HEK293 (cell line): ENCODE measurements around the gene NRP2.

Experiments used
- CTCF ChIA-PET: fragments of 350-600 bp; formaldehyde crosslinking; extraction: SDS; loops from one replicate; lab custom pipeline; 2021; ENCODE audit warnings: antibody characterized with exemption; lab: Yijun Ruan, JAX
- POLR2A ChIA-PET: fragments of 300-600 bp; formaldehyde crosslinking; extraction: SDS; loops from one replicate; lab custom pipeline; 2020; ENCODE audit warnings: antibody characterized with exemption, inconsistent platforms; lab: Yijun Ruan, JAX
- H3K27ac ChIP-seq: fragments of 200-500 bp; sonication (Bioruptor generic); 2 replicates; pipeline ENCODE4 v1.5.1; 2014; ENCODE audit warnings: low read depth, low read length, control low read depth, inconsistent platforms; ENCODE audit errors: extremely low read depth
- H3K36me3 ChIP-seq, 2 experiments: fragments of 200-500 bp in 1 of 2; sonication (Bioruptor generic) in 1 of 2; 1 replicate in 1 of 2; 2 replicates in 1 of 2; pipeline ENCODE4 v1.5.1; 2014 to 2017; ENCODE audit warnings: inconsistent platforms in 2 of 2, low read length in 2 of 2; ENCODE audit not compliant: control insufficient read depth in 2 of 2, insufficient read depth in 1 of 2
- H3K4me1 ChIP-seq: fragments of 200-500 bp; sonication (Bioruptor generic); 2 replicates; pipeline ENCODE4 v1.5.1; 2014; ENCODE audit warnings: mild to moderate bottlenecking, low read length, inconsistent platforms; ENCODE audit not compliant: control insufficient read depth, insufficient read depth
- H3K4me3 ChIP-seq: 2 replicates; pipeline ENCODE4 v1.5.1; 2011; ENCODE audit warnings: low read depth, mild to moderate bottlenecking, control low read depth, low read length, moderate library complexity
- H3K9me3 ChIP-seq: fragments of 200-500 bp; sonication (Bioruptor generic); 2 replicates; pipeline ENCODE4 v1.5.1; 2014; ENCODE audit warnings: low read depth, low read length, inconsistent platforms; ENCODE audit not compliant: control insufficient read depth, insufficient read depth
- TCF7L2 ChIP-seq: IDR thresholded peaks from 2 replicates; pipeline ENCODE4 v1.6.1; 2011; ENCODE audit warnings: low read depth, mild to moderate bottlenecking, inconsistent platforms, low read length, moderate library complexity, borderline replicate concordance
- YY1 ChIP-seq: fragments of 450-650 bp; formaldehyde crosslinking; IDR thresholded peaks from 2 replicates; pipeline ENCODE4 v1.5.1; 2018; ENCODE audit warnings: missing biosample characterization, missing genetic modification characterization
- ZBTB10 ChIP-seq: fragments of 450-650 bp; formaldehyde crosslinking; IDR thresholded peaks from 2 replicates; pipeline ENCODE4 v1.5.1; 2016; ENCODE audit warnings: missing biosample characterization, missing genetic modification characterization
- ZNF148 ChIP-seq: fragments of 450-650 bp; formaldehyde crosslinking; IDR thresholded peaks from 2 replicates; pipeline ENCODE4 v1.5.0; 2017; ENCODE audit warnings: missing biosample characterization, missing genetic modification characterization, borderline replicate concordance
- ZNF16 ChIP-seq: fragments of 450-650 bp; formaldehyde crosslinking; IDR thresholded peaks from 2 replicates; pipeline ENCODE4 v1.5.1; 2016; ENCODE audit warnings: low read depth, missing biosample characterization, missing genetic modification characterization
- ZNF169 ChIP-seq: fragments of 450-650 bp; formaldehyde crosslinking; IDR thresholded peaks from 2 replicates; pipeline ENCODE4 v1.5.1; 2016; ENCODE audit warnings: missing biosample characterization, missing genetic modification characterization
- ZNF175 ChIP-seq: fragments of 450-650 bp; formaldehyde crosslinking; IDR thresholded peaks from 2 replicates; pipeline ENCODE4 v1.5.1; 2016; ENCODE audit warnings: missing biosample characterization, missing genetic modification characterization
- ZNF488 ChIP-seq: fragments of 450-650 bp; formaldehyde crosslinking; IDR thresholded peaks from 2 replicates; pipeline ENCODE4 v1.5.1; 2016; ENCODE audit warnings: missing biosample characterization, missing genetic modification characterization
- ZNF585B ChIP-seq: fragments of 450-650 bp; formaldehyde crosslinking; IDR thresholded peaks from 2 replicates; pipeline ENCODE4 v1.5.1; 2016; ENCODE audit warnings: missing biosample characterization, missing genetic modification characterization
- ZNF639 ChIP-seq: fragments of 450-650 bp; formaldehyde crosslinking; IDR thresholded peaks from 2 replicates; pipeline ENCODE4 v1.5.1; 2016; ENCODE audit warnings: missing biosample characterization, missing genetic modification characterization
- ZNF785 ChIP-seq: fragments of 450-650 bp; formaldehyde crosslinking; IDR thresholded peaks from 2 replicates; pipeline ENCODE4 v1.5.1; 2016; ENCODE audit warnings: missing biosample characterization, missing genetic modification characterization
- TF ChIP-seq, protein P1 (sequence below): fragments of 450-650 bp; formaldehyde crosslinking; IDR thresholded peaks from 2 replicates; pipeline ENCODE4 v1.5.1; 2016; ENCODE audit warnings: missing biosample characterization, missing genetic modification characterization, borderline replicate concordance
- TF ChIP-seq, protein P2 (sequence below): fragments of 450-650 bp; formaldehyde crosslinking; IDR thresholded peaks from 2 replicates; pipeline ENCODE4 v1.5.1; 2016; ENCODE audit warnings: missing biosample characterization, missing genetic modification characterization

NRP2 gene

GRCh38 chr2:205752924-205753323, 70.6 kb downstream of the NRP2 start:
- H3K27ac ChIP-seq: no peak overlapping the region
- H3K36me3 ChIP-seq: peaks cover 0 to 16% of the 10 kb centered on the region in 2 experiments; a peak in 1 of 3 replicates
- H3K9me3 ChIP-seq: no peaks in the 10 kb centered on the region
- ChIA-PET POLR2A (no interaction called here), CTCF (no interaction called here)
- H3K4me1 ChIP-seq: no peaks in the 10 kb centered on the region
- no peak overlapping the region for H3K4me3 ChIP-seq
- TF ChIP-seq YY1 (tag by site-specific recombination) (no peak), ZNF169 (no peak), ZNF148 (tag by site-specific recombination) (no peak), ZNF585B (no peak), ZNF175 (tag by site-specific recombination) (no peak), ZNF16 (tag by site-specific recombination) (no peak), TCF7L2 (no peak), ZNF785 (tag by site-specific recombination) (no peak), ZNF488 (tag by site-specific recombination) (no peak), ZNF639 (no peak), ZBTB10 (tag by site-specific recombination) (no peak)
- TF ChIP-seq, protein P1, sequence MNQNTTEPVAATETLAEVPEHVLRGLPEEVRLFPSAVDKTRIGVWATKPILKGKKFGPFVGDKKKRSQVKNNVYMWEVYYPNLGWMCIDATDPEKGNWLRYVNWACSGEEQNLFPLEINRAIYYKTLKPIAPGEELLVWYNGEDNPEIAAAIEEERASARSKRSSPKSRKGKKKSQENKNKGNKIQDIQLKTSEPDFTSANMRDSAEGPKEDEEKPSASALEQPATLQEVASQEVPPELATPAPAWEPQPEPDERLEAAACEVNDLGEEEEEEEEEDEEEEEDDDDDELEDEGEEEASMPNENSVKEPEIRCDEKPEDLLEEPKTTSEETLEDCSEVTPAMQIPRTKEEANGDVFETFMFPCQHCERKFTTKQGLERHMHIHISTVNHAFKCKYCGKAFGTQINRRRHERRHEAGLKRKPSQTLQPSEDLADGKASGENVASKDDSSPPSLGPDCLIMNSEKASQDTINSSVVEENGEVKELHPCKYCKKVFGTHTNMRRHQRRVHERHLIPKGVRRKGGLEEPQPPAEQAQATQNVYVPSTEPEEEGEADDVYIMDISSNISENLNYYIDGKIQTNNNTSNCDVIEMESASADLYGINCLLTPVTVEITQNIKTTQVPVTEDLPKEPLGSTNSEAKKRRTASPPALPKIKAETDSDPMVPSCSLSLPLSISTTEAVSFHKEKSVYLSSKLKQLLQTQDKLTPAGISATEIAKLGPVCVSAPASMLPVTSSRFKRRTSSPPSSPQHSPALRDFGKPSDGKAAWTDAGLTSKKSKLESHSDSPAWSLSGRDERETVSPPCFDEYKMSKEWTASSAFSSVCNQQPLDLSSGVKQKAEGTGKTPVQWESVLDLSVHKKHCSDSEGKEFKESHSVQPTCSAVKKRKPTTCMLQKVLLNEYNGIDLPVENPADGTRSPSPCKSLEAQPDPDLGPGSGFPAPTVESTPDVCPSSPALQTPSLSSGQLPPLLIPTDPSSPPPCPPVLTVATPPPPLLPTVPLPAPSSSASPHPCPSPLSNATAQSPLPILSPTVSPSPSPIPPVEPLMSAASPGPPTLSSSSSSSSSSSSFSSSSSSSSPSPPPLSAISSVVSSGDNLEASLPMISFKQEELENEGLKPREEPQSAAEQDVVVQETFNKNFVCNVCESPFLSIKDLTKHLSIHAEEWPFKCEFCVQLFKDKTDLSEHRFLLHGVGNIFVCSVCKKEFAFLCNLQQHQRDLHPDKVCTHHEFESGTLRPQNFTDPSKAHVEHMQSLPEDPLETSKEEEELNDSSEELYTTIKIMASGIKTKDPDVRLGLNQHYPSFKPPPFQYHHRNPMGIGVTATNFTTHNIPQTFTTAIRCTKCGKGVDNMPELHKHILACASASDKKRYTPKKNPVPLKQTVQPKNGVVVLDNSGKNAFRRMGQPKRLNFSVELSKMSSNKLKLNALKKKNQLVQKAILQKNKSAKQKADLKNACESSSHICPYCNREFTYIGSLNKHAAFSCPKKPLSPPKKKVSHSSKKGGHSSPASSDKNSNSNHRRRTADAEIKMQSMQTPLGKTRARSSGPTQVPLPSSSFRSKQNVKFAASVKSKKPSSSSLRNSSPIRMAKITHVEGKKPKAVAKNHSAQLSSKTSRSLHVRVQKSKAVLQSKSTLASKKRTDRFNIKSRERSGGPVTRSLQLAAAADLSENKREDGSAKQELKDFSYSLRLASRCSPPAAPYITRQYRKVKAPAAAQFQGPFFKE: no peak
- TF ChIP-seq, protein P2, sequence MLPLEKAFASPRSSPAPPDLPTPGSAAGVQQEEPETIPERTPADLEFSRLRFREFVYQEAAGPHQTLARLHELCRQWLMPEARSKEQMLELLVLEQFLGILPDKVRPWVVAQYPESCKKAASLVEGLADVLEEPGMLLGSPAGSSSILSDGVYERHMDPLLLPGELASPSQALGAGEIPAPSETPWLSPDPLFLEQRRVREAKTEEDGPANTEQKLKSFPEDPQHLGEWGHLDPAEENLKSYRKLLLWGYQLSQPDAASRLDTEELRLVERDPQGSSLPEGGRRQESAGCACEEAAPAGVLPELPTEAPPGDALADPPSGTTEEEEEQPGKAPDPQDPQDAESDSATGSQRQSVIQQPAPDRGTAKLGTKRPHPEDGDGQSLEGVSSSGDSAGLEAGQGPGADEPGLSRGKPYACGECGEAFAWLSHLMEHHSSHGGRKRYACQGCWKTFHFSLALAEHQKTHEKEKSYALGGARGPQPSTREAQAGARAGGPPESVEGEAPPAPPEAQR (tag by site-specific recombination): no peak
